ENCODE results near the gene MANBA.

- no peak for TF ChIP-seq POLR2A (IDR thresholded peaks at IDR 0.05)
- TF ChIP-seq, protein P1, sequence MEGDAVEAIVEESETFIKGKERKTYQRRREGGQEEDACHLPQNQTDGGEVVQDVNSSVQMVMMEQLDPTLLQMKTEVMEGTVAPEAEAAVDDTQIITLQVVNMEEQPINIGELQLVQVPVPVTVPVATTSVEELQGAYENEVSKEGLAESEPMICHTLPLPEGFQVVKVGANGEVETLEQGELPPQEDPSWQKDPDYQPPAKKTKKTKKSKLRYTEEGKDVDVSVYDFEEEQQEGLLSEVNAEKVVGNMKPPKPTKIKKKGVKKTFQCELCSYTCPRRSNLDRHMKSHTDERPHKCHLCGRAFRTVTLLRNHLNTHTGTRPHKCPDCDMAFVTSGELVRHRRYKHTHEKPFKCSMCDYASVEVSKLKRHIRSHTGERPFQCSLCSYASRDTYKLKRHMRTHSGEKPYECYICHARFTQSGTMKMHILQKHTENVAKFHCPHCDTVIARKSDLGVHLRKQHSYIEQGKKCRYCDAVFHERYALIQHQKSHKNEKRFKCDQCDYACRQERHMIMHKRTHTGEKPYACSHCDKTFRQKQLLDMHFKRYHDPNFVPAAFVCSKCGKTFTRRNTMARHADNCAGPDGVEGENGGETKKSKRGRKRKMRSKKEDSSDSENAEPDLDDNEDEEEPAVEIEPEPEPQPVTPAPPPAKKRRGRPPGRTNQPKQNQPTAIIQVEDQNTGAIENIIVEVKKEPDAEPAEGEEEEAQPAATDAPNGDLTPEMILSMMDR (IDR thresholded peaks at IDR 0.05 in 4 of 5, conservative IDR thresholded peaks at IDR 0.05 in 1 of 5) = no peak
Observed at GRCh38 chr4:102789317-102789717, 28.5 kb upstream of the MANBA start.
